ENCODE results near the gene SLC35E1. TPM values are rescaled to one million over a fixed set of nuclear protein-coding genes. Genes with fewer than 3 reads are reported as not detected.

Gene SLC35E1
- total RNA-seq, 3 donors from 2014 or later = 33.0 to 44.9 (median 39.2) TPM

- Histone ChIP-seq H3K4me3 (no peak overlapping the region), H3K4me1 (peaks cover 15 to 36% of the 10 kb centered on the region in 2 donors), H3K27ac (peak overlapping the region; percentile 13 to 30), H3K27me3 (no peaks in the 10 kb centered on the region), H3K36me3 (no peaks in the 10 kb centered on the region), H3K9me3 (no peaks in the 10 kb centered on the region)
- DNase-seq (ENCODE audit: low spot score in 2 of 2) = no peak
- intact Hi-C loops (cut with DNase I; ENCODE audit: low total_unique reads) = no loop called here
- TF ChIP-seq, protein P1, sequence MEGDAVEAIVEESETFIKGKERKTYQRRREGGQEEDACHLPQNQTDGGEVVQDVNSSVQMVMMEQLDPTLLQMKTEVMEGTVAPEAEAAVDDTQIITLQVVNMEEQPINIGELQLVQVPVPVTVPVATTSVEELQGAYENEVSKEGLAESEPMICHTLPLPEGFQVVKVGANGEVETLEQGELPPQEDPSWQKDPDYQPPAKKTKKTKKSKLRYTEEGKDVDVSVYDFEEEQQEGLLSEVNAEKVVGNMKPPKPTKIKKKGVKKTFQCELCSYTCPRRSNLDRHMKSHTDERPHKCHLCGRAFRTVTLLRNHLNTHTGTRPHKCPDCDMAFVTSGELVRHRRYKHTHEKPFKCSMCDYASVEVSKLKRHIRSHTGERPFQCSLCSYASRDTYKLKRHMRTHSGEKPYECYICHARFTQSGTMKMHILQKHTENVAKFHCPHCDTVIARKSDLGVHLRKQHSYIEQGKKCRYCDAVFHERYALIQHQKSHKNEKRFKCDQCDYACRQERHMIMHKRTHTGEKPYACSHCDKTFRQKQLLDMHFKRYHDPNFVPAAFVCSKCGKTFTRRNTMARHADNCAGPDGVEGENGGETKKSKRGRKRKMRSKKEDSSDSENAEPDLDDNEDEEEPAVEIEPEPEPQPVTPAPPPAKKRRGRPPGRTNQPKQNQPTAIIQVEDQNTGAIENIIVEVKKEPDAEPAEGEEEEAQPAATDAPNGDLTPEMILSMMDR (IDR thresholded peaks at IDR 0.05) = no peak
- TF ChIP-seq POLR2AphosphoS5 (IDR thresholded peaks at IDR 0.05) (no peak), POLR2A (IDR thresholded peaks at IDR 0.05) (no peak)
Observed at GRCh38 chr19:16588824-16589577, 16.8 kb upstream of the SLC35E1 start.

GRCh38 chr19:16587833-16588823 is 15.9 kb upstream of the SLC35E1 start:
- Histone ChIP-seq H3K4me1 (peaks cover 18 to 36% of the 10 kb centered on the region in 2 donors), H3K9me3 (no peaks in the 10 kb centered on the region), H3K36me3 (no peaks in the 10 kb centered on the region), H3K27me3 (no peaks in the 10 kb centered on the region), H3K27ac (peak overlapping the region; percentile 30 to 50), H3K4me3 (peak overlapping the region in 2 of 3 donors; percentile 26 to 50)
- intact Hi-C loops (cut with DNase I; ENCODE audit: low total_unique reads) = no loop called here
- TF ChIP-seq, protein P1 (IDR thresholded peaks at IDR 0.05) = no peak
- no peak for TF ChIP-seq POLR2A (IDR thresholded peaks at IDR 0.05)
- no peak for TF ChIP-seq POLR2AphosphoS5 (IDR thresholded peaks at IDR 0.05)
- no peak for DNase-seq (ENCODE audit: low spot score in 2 of 2)

- H3K4me3 ChIP-seq = peak overlapping the region in 1 of 3 donors; percentile 50
- no peak for TF ChIP-seq POLR2A (IDR thresholded peaks at IDR 0.05)
- no peak for TF ChIP-seq POLR2AphosphoS5 (IDR thresholded peaks at IDR 0.05)
- TF ChIP-seq, protein P1 (IDR thresholded peaks at IDR 0.05) = no peak
- intact Hi-C loops (cut with DNase I; ENCODE audit: low total_unique reads) = no loop called here
- no peaks in the 10 kb centered on the region for H3K9me3 ChIP-seq
- no peaks in the 10 kb centered on the region for H3K36me3 ChIP-seq
- no peaks in the 10 kb centered on the region for H3K27me3 ChIP-seq
- no peak for DNase-seq (ENCODE audit: low spot score in 2 of 2)
- peaks cover 28 to 44% of the 10 kb centered on the region in 2 donors for H3K4me1 ChIP-seq
- peak overlapping the region; percentile 25 to 50 for H3K27ac ChIP-seq
Observed at GRCh38 chr19:16586991-16587832, 15.0 kb upstream of the SLC35E1 start.

DNA sequence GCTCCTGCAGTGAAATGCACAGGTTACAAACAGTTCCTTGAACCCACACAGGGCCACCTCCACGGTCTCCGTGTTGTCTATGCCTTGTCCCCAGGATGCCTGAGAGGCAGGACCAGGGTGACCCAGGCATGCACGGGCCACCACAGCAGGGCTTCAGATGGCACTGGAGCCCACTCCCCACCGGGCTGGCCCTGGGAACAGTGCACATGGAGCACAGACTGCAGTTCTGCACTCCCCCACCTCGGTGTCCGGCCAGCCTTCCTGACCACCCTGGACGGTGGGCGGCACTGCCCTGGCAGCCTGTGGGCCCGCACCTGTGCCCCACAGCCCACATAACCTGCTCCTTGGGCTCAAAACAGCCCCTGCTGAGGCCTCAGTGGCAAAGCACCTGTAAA is 14.3 kb upstream of the SLC35E1 start:
- Histone ChIP-seq H3K9me3 (no peaks in the 10 kb centered on the region), H3K36me3 (no peaks in the 10 kb centered on the region), H3K27ac (peak overlapping the region; percentile 40 to 65), H3K27me3 (no peaks in the 10 kb centered on the region), H3K4me1 (peaks cover 29 to 51% of the 10 kb centered on the region in 2 donors), H3K4me3 (no peak overlapping the region)
- no peak for DNase-seq (ENCODE audit: low spot score in 2 of 2)
- TF ChIP-seq POLR2A (IDR thresholded peaks at IDR 0.05) (no peak), POLR2AphosphoS5 (IDR thresholded peaks at IDR 0.05) (no peak)
- TF ChIP-seq, protein P1 (IDR thresholded peaks at IDR 0.05) = no peak
- intact Hi-C loops (cut with DNase I; ENCODE audit: low total_unique reads) = no loop called here

Measured in breast epithelium (tissue), 4 donors.